ENCODE data around the gene MEX3D.
"Not testable (repeated sequence)": the region's sequence is repeated elsewhere in the genome, so short reads cannot be mapped to it uniquely, and the experiment has no call there.

The MEX3D gene

DNA sequence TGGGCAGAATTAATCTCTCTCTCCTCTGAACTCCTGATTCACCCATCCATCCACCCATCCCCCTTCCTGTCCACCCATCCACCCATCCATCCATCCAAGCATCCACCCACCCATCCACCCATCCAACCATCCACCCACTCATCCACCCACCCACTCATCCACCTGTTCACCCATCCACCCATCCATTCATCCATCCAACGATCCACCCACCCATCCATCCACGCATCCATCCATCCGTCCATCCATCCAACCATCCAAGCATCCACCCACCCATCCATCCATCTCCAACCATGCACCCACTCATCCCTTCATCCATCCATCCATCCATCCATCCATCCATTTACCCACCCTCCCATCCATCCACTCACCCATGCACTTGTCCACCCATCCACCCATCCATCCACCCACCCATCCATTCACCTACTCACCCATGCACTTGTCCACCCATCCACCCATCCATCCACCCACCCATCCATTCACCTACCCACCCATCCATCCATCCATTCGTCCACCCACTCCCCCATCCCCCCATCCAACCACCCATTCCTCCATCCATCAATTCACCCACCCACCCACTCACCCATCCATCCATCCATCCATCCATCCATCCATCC, 18.7 kb downstream of the MEX3D start:
- Histone ChIP-seq H3K9me2 (replicated peaks; ENCODE audit: low read depth, low read length) (no peaks in the 10 kb centered on the region), H4K20me1 (ENCODE audit: insufficient read depth, low read length, poor library complexity, severe bottlenecking) (no peaks in the 10 kb centered on the region), H3K4me2 (ENCODE audit: low read depth, low read length, poor library complexity, severe bottlenecking) (no peak overlapping the region), H3K9ac (ENCODE audit: low read depth, low read length, poor library complexity, severe bottlenecking) (no peak overlapping the region), H2AFZ (ENCODE audit: low read length) (no peak overlapping the region), H3K4me1 (ENCODE audit: insufficient read depth, low read length, poor library complexity, severe bottlenecking) (no peaks in the 10 kb centered on the region), H3K4me3 (ENCODE audit: low read length, poor library complexity, severe bottlenecking) (no peak overlapping the region), H3K79me2 (ENCODE audit: insufficient read depth, low read length) (no peaks in the 10 kb centered on the region), H3F3A (ENCODE audit: low read depth) (no peaks in the 10 kb centered on the region), H3K27me3 (ENCODE audit: insufficient read depth, low read length, poor library complexity, severe bottlenecking) (no peaks in the 10 kb centered on the region), H3K9me3 (ENCODE audit: insufficient read depth, low read depth, low read length) (no peaks in the 10 kb centered on the region), H3K36me3 (ENCODE audit: insufficient read depth, low read length) (no peaks in the 10 kb centered on the region)
- no peak for TF ChIP-seq CTCF (conservative IDR thresholded peaks at IDR 0.05; ENCODE audit: low read length)
- TF ChIP-seq EZH2phosphoT487 (IDR thresholded peaks at IDR 0.05; ENCODE audit: borderline replicate concordance): no peak

DNA sequence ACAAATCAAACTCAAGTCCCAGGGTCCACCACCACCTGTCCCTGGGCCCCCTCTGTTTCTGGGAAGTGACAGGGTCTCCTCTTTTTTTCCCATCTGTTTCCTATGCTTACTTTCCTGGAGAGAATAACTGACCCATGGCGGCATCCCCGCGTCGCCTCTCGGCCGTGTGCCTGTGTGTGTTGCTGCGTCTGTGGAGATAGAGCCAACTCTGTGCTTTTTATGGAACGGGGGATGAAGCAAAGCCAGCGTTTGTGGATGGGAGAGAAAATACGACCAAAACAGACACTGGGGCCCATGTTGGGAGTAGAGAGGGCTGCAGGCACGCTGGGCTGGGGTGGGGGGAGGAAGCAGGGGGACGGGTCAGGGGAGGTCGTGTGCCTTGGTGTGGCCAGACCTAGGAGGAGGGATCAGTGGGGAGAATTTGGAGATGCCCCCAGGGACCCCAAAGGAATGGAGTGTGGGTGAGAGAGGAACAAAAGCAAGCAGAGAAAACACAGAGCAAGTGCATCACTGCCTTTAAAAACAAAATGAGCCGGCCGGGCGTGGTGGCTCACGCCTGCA, 27.7 kb downstream of the MEX3D start:
- Histone ChIP-seq H3K9ac (ENCODE audit: low read depth, low read length, poor library complexity, severe bottlenecking) (no peak overlapping the region), H4K20me1 (ENCODE audit: insufficient read depth, low read length, poor library complexity, severe bottlenecking) (no peaks in the 10 kb centered on the region), H3K27me3 (ENCODE audit: insufficient read depth, low read length, poor library complexity, severe bottlenecking) (no peaks in the 10 kb centered on the region), H3K36me3 (ENCODE audit: insufficient read depth, low read length) (no peaks in the 10 kb centered on the region), H3F3A (ENCODE audit: low read depth) (no peaks in the 10 kb centered on the region), H3K79me2 (ENCODE audit: insufficient read depth, low read length) (no peaks in the 10 kb centered on the region), H2AFZ (ENCODE audit: low read length) (no peak overlapping the region), H3K4me2 (ENCODE audit: low read depth, low read length, poor library complexity, severe bottlenecking) (no peak overlapping the region), H3K9me3 (ENCODE audit: insufficient read depth, low read depth, low read length) (no peaks in the 10 kb centered on the region), H3K4me3 (ENCODE audit: low read length, poor library complexity, severe bottlenecking) (no peak overlapping the region), H3K4me1 (ENCODE audit: insufficient read depth, low read length, poor library complexity, severe bottlenecking) (no peaks in the 10 kb centered on the region), H3K9me2 (replicated peaks; ENCODE audit: low read depth, low read length) (no peaks in the 10 kb centered on the region)
- TF ChIP-seq EZH2phosphoT487 (IDR thresholded peaks at IDR 0.05; ENCODE audit: borderline replicate concordance): no peak
- no peak for TF ChIP-seq CTCF (conservative IDR thresholded peaks at IDR 0.05; ENCODE audit: low read length)

- not testable (repeated sequence) for H3F3A ChIP-seq (ENCODE audit: low read depth); H3K4me2 ChIP-seq (ENCODE audit: low read depth, low read length, poor library complexity, severe bottlenecking); H4K20me1 ChIP-seq (ENCODE audit: insufficient read depth, low read length, poor library complexity, severe bottlenecking); H3K9me3 ChIP-seq (ENCODE audit: insufficient read depth, low read depth, low read length); H3K4me3 ChIP-seq (ENCODE audit: low read length, poor library complexity, severe bottlenecking); H3K36me3 ChIP-seq (ENCODE audit: insufficient read depth, low read length); H3K79me2 ChIP-seq (ENCODE audit: insufficient read depth, low read length); H3K27me3 ChIP-seq (ENCODE audit: insufficient read depth, low read length, poor library complexity, severe bottlenecking); H3K4me1 ChIP-seq (ENCODE audit: insufficient read depth, low read length, poor library complexity, severe bottlenecking); H3K9ac ChIP-seq (ENCODE audit: low read depth, low read length, poor library complexity, severe bottlenecking); H2AFZ ChIP-seq (ENCODE audit: low read length); H3K9me2 ChIP-seq (replicated peaks; ENCODE audit: low read depth, low read length)
Measured at GRCh38 chr19:1539749-1540148, 28.4 kb downstream of the MEX3D start.

GRCh38 chr19:1538978-1539377, 29.1 kb downstream of the MEX3D start:
- Histone ChIP-seq H2AFZ (ENCODE audit: low read length) (no peak overlapping the region), H3K9ac (ENCODE audit: low read depth, low read length, poor library complexity, severe bottlenecking) (no peak overlapping the region), H3K79me2 (ENCODE audit: insufficient read depth, low read length) (no peaks in the 10 kb centered on the region), H3F3A (ENCODE audit: low read depth) (no peaks in the 10 kb centered on the region), H4K20me1 (ENCODE audit: insufficient read depth, low read length, poor library complexity, severe bottlenecking) (no peaks in the 10 kb centered on the region), H3K9me2 (replicated peaks; ENCODE audit: low read depth, low read length) (no peaks in the 10 kb centered on the region), H3K27me3 (ENCODE audit: insufficient read depth, low read length, poor library complexity, severe bottlenecking) (no peaks in the 10 kb centered on the region), H3K4me3 (ENCODE audit: low read length, poor library complexity, severe bottlenecking) (no peak overlapping the region), H3K4me1 (ENCODE audit: insufficient read depth, low read length, poor library complexity, severe bottlenecking) (no peaks in the 10 kb centered on the region), H3K4me2 (ENCODE audit: low read depth, low read length, poor library complexity, severe bottlenecking) (no peak overlapping the region), H3K9me3 (ENCODE audit: insufficient read depth, low read depth, low read length) (no peaks in the 10 kb centered on the region), H3K36me3 (ENCODE audit: insufficient read depth, low read length) (no peaks in the 10 kb centered on the region)
- TF ChIP-seq CTCF (conservative IDR thresholded peaks at IDR 0.05; ENCODE audit: low read length): no peak
- TF ChIP-seq EZH2phosphoT487 (IDR thresholded peaks at IDR 0.05; ENCODE audit: borderline replicate concordance): no peak

GRCh38 chr19:1535699-1536098, 32.4 kb downstream of the MEX3D start:
- H3K36me3 ChIP-seq (ENCODE audit: insufficient read depth, low read length); H3K79me2 ChIP-seq (ENCODE audit: insufficient read depth, low read length); H3K4me1 ChIP-seq (ENCODE audit: insufficient read depth, low read length, poor library complexity, severe bottlenecking); H4K20me1 ChIP-seq (ENCODE audit: insufficient read depth, low read length, poor library complexity, severe bottlenecking); H3K9me2 ChIP-seq (replicated peaks; ENCODE audit: low read depth, low read length); H3F3A ChIP-seq (ENCODE audit: low read depth); H3K4me3 ChIP-seq (ENCODE audit: low read length, poor library complexity, severe bottlenecking); H3K9ac ChIP-seq (ENCODE audit: low read depth, low read length, poor library complexity, severe bottlenecking); H3K4me2 ChIP-seq (ENCODE audit: low read depth, low read length, poor library complexity, severe bottlenecking); H3K27me3 ChIP-seq (ENCODE audit: insufficient read depth, low read length, poor library complexity, severe bottlenecking); H2AFZ ChIP-seq (ENCODE audit: low read length); H3K9me3 ChIP-seq (ENCODE audit: insufficient read depth, low read depth, low read length): not testable (repeated sequence)

Data from Loucy (cell line).